Upper lobe of left lung (tissue), 6 donors: ENCODE results near the gene GATA6. TPM values are rescaled to one million over a fixed set of nuclear protein-coding genes. Genes with fewer than 3 reads are reported as not detected.
A peak's percentile ranks its signal among the peaks of the same experiment; 100 is the strongest.

Experiments
- ATAC-seq, 2 donors: fragments of 200-7000 bp; cut with Tn5 transposase; one replicate each; pipeline ENCODE4 v1.9.1; 2022; ENCODE audit warnings: mild to moderate bottlenecking in 2 of 2, moderate library complexity in 2 of 2; ENCODE audit not compliant: low FRiP score in 2 of 2
- DNase-seq, 2 donors: peaks; one replicate each; pipeline ENCODE4 v3.0.0-alpha.2; 2019 to 2020
- H3K27ac ChIP-seq, 4 donors: fragments of 200-600 bp; sonication (generic); one replicate each; pipeline ENCODE4 v1.5.1; 2016 to 2019
- H3K27me3 ChIP-seq, 4 donors: fragments of 200-600 bp; sonication (generic); one replicate each; pipeline ENCODE4 v1.5.1; 2017 to 2019
- H3K36me3 ChIP-seq, 4 donors: fragments of 200-600 bp; sonication (generic); one replicate each; pipeline ENCODE4 v1.5.1; 2016 to 2019
- H3K4me1 ChIP-seq, 4 donors: fragments of 200-600 bp; sonication (generic); one replicate each; pipeline ENCODE4 v1.5.1; 2018 to 2019
- H3K4me3 ChIP-seq, 4 donors: fragments of 200-600 bp; sonication (generic); one replicate each; pipeline ENCODE4 v1.5.1; 2017 to 2019; ENCODE audit warnings: mild to moderate bottlenecking in 2 of 4, moderate library complexity in 1 of 4
- H3K9me3 ChIP-seq, 4 donors: fragments of 200-600 bp; sonication (generic); one replicate each; pipeline ENCODE4 v1.5.1; 2018 to 2019
- CTCF ChIP-seq, 6 experiments: fragments of 450-650 bp in 4 of 6; fragments of 200-600 bp in 2 of 6; sonication (generic) in 2 of 6; IDR thresholded peaks; one replicate each; pipeline ENCODE4 v1.5.1; 2016 to 2019; ENCODE audit warnings: antibody characterized with exemption in 6 of 6
- EP300 ChIP-seq, 4 donors: sonication (generic); formaldehyde crosslinking; IDR thresholded peaks; one replicate each; pipeline ENCODE4 v1.5.1; 2017; ENCODE audit warnings: antibody characterized with exemption in 4 of 4, control low read depth in 2 of 4
- POLR2A ChIP-seq, 4 donors: fragments of 450-650 bp; IDR thresholded peaks; one replicate each; pipeline ENCODE4 v1.5.1; 2016 to 2017; ENCODE audit warnings: antibody characterized with exemption in 4 of 4, mild to moderate bottlenecking in 2 of 4
- POLR2AphosphoS5 ChIP-seq, 2 donors: sonication (generic); formaldehyde crosslinking; IDR thresholded peaks; one replicate each; pipeline ENCODE4 v1.5.1; 2017; ENCODE audit warnings: antibody characterized with exemption in 2 of 2
- WGBS, 2 donors: methylation state at CpG; one replicate each; pipeline ENCODE4 v1.1.5; 2017 to 2018; 5-methylcytosine and 5-hydroxymethylcytosine counted together
- total RNA-seq, 6 donors: library from RNA; depleted of rRNA in 4 of 6; stranded (reverse); fragments of >200 nt in 4 of 6; gene quantifications; one replicate each; pipeline versions ENCODE4 v1.1.0 to v1.2.1, GENCODE V29; 2016 to 2021
- donor health status: DM: no; HTN: no; CAD: no; lungs with moderate emphysema.
- donor health status: DM: no; HTN: yes; CAD: no; lungs with severe emphysema.

GATA6 gene
- total RNA-seq, 6 donors from 2014 or later: 29.7 to 52.8 (median 41.4) TPM

- H3K27me3 ChIP-seq: no peaks in the 10 kb centered on the region
- ATAC-seq (no peak), DNase-seq (no peak)
- no peaks in the 10 kb centered on the region for H3K9me3 ChIP-seq
- 67 to 68% methylated on average over 13 of the region's 13 CpGs for WGBS, 2 donors
- TF ChIP-seq EP300 (IDR thresholded peaks at IDR 0.05): no peak
- no peak for TF ChIP-seq CTCF (IDR thresholded peaks at IDR 0.05)
- TF ChIP-seq POLR2A (IDR thresholded peaks at IDR 0.05): no peak
- TF ChIP-seq POLR2AphosphoS5 (IDR thresholded peaks at IDR 0.05): no peak
- peak overlapping the region in 3 of 4 donors; percentile 17 to 73 (median 46) for H3K4me3 ChIP-seq
- peak overlapping the region; percentile 55 to 98 (median 86) for H3K27ac ChIP-seq
- H3K36me3 ChIP-seq: peaks cover 0 to 32% (median 3%) of the 10 kb centered on the region in 4 donors
- H3K4me1 ChIP-seq: peaks cover 11 to 37% (median 12%) of the 10 kb centered on the region in 4 donors
Measured at GRCh38 chr18:22177327-22177871, 8.0 kb downstream of the GATA6 start.

- H3K27ac ChIP-seq: peak overlapping the region in 1 of 4 donors; percentile 27
- DNase-seq (no peak), ATAC-seq (no peak)
- no peaks in the 10 kb centered on the region for H3K27me3 ChIP-seq
- H3K9me3 ChIP-seq: no peaks in the 10 kb centered on the region
- peaks cover 0 to 47% (median 6%) of the 10 kb centered on the region in 4 donors for H3K36me3 ChIP-seq
- H3K4me3 ChIP-seq: no peak overlapping the region
- H3K4me1 ChIP-seq: peaks cover 11 to 19% (median 15%) of the 10 kb centered on the region in 4 donors
- TF ChIP-seq POLR2AphosphoS5 (IDR thresholded peaks at IDR 0.05): no peak
- TF ChIP-seq CTCF (IDR thresholded peaks at IDR 0.05): no peak
- no peak for TF ChIP-seq EP300 (IDR thresholded peaks at IDR 0.05)
- TF ChIP-seq POLR2A (IDR thresholded peaks at IDR 0.05): no peak
Measured at GRCh38 chr18:22179174-22179573, 9.8 kb downstream of the GATA6 start.

- H3K36me3 ChIP-seq: peaks cover 0 to 51% (median 11%) of the 10 kb centered on the region in 4 donors
- H3K9me3 ChIP-seq: no peaks in the 10 kb centered on the region
- DNase-seq (no peak), ATAC-seq (no peak)
- no peaks in the 10 kb centered on the region for H3K27me3 ChIP-seq
- WGBS, 2 donors: 89 to 92% methylated on average over 1 of the region's 1 CpG
- no peak overlapping the region for H3K4me3 ChIP-seq
- TF ChIP-seq POLR2A (IDR thresholded peaks at IDR 0.05): no peak
- TF ChIP-seq CTCF (IDR thresholded peaks at IDR 0.05): no peak
- TF ChIP-seq EP300 (IDR thresholded peaks at IDR 0.05): no peak
- TF ChIP-seq POLR2AphosphoS5 (IDR thresholded peaks at IDR 0.05): no peak
- H3K27ac ChIP-seq: peak overlapping the region in 1 of 4 donors; percentile 27
- peaks cover 10 to 16% (median 13%) of the 10 kb centered on the region in 4 donors for H3K4me1 ChIP-seq
Measured at GRCh38 chr18:22179631-22180030, 10.2 kb downstream of the GATA6 start.

GRCh38 chr18:22180722-22181121 is 11.3 kb downstream of the GATA6 start:
- no peak for ATAC-seq
- peaks cover 0 to 59% (median 19%) of the 10 kb centered on the region in 4 donors for H3K36me3 ChIP-seq
- WGBS, 2 donors: 62 to 71% methylated on average over 6 of the region's 6 CpGs
- H3K9me3 ChIP-seq: no peaks in the 10 kb centered on the region
- no peak overlapping the region for H3K4me3 ChIP-seq
- H3K27ac ChIP-seq: no peak overlapping the region
- TF ChIP-seq POLR2AphosphoS5 (IDR thresholded peaks at IDR 0.05): no peak
- TF ChIP-seq POLR2A (IDR thresholded peaks at IDR 0.05): no peak
- TF ChIP-seq EP300 (IDR thresholded peaks at IDR 0.05): no peak
- TF ChIP-seq CTCF (IDR thresholded peaks at IDR 0.05): no peak
- H3K27me3 ChIP-seq: no peaks in the 10 kb centered on the region
- peaks cover under 1 to 15% (median 9%) of the 10 kb centered on the region in 4 donors for H3K4me1 ChIP-seq
- DNase-seq: peak in 1 of 2 donors; percentile 13
